ENCODE data around the gene CNOT8.
"Not testable (repeated sequence)": the region's sequence is repeated elsewhere in the genome, so short reads cannot be mapped to it uniquely, and the experiment has no call there.

CNOT8 gene

GRCh38 chr5:154858297-154858971 lies at the start of gene CNOT8:
CNOT8 (plus strand) TSS chr5:154858627; CDS start chr5:154863279, 4,652 bp downstream.
- DNase-seq (ENCODE audit: low spot score): peak; percentile 99

GRCh38 chr5:154811239-154811638 lies 47.2 kb upstream of the CNOT8 start:
- DNase-seq (ENCODE audit: low spot score): no peak

GRCh38 chr5:154811653-154812465 lies 46.6 kb upstream of the CNOT8 start:
- DNase-seq (ENCODE audit: low spot score): peak; percentile 79

GRCh38 chr5:154813158-154813557 lies 45.3 kb upstream of the CNOT8 start:
- DNase-seq (ENCODE audit: low spot score): no peak

- no peak for DNase-seq (ENCODE audit: low spot score)
Observed at GRCh38 chr5:154813736-154814135, 44.7 kb upstream of the CNOT8 start.

GRCh38 chr5:154815025-154815424 lies 43.4 kb upstream of the CNOT8 start:
- DNase-seq (ENCODE audit: low spot score): no peak

- DNase-seq (ENCODE audit: low spot score): no peak
Observed at GRCh38 chr5:154815684-154816247, 42.7 kb upstream of the CNOT8 start.

- DNase-seq (ENCODE audit: low spot score): no peak
Observed at GRCh38 chr5:154816891-154817492, 41.4 kb upstream of the CNOT8 start.

GRCh38 chr5:154817815-154818214 lies 40.6 kb upstream of the CNOT8 start:
- no peak for DNase-seq (ENCODE audit: low spot score)

GRCh38 chr5:154818471-154819116 lies 39.8 kb upstream of the CNOT8 start:
- no peak for DNase-seq (ENCODE audit: low spot score)

- no peak for DNase-seq (ENCODE audit: low spot score)
Observed at GRCh38 chr5:154819546-154819945, 38.9 kb upstream of the CNOT8 start.

- peak; percentile 47 for DNase-seq (ENCODE audit: low spot score)
Observed at GRCh38 chr5:154820383-154820782, 38.0 kb upstream of the CNOT8 start.

GRCh38 chr5:154822896-154823295 lies 35.5 kb upstream of the CNOT8 start:
- not testable (repeated sequence) for DNase-seq (ENCODE audit: low spot score)

GRCh38 chr5:154823605-154824004 lies 34.8 kb upstream of the CNOT8 start:
- DNase-seq (ENCODE audit: low spot score): no peak

GRCh38 chr5:154824070-154824469 lies 34.4 kb upstream of the CNOT8 start:
- no peak for DNase-seq (ENCODE audit: low spot score)

- no peak for DNase-seq (ENCODE audit: low spot score)
Observed at GRCh38 chr5:154829181-154829588, 29.2 kb upstream of the CNOT8 start.

GRCh38 chr5:154829589-154830218 lies 28.7 kb upstream of the CNOT8 start:
- DNase-seq (ENCODE audit: low spot score): no peak

GRCh38 chr5:154830219-154830595 lies 28.2 kb upstream of the CNOT8 start:
- no peak for DNase-seq (ENCODE audit: low spot score)

GRCh38 chr5:154830596-154830995 lies 27.8 kb upstream of the CNOT8 start:
- DNase-seq (ENCODE audit: low spot score): no peak

- DNase-seq (ENCODE audit: low spot score): no peak
Observed at GRCh38 chr5:154831451-154831850, 27.0 kb upstream of the CNOT8 start.

GRCh38 chr5:154832804-154833203 lies 25.6 kb upstream of the CNOT8 start:
- DNase-seq (ENCODE audit: low spot score): not testable (repeated sequence)

- DNase-seq (ENCODE audit: low spot score): no peak
Observed at GRCh38 chr5:154834053-154834452, 24.4 kb upstream of the CNOT8 start.
